GM12865 (cell line): ENCODE data around the gene CACNA1G.

ENCODE experiments used
- DNase-seq: peaks from one replicate; pipeline ENCODE4 v3.0.0; 2010; ENCODE audit warnings: low read depth
- H3K4me3 ChIP-seq: 2 replicates; pipeline ENCODE4 v1.5.1; 2011; ENCODE audit warnings: mild to moderate bottlenecking, low read depth, low read length, control low read depth
- CTCF ChIP-seq: IDR thresholded peaks from 2 replicates; pipeline ENCODE4 v1.5.1; 2011; ENCODE audit warnings: low read length, control low read depth, low read depth, inconsistent platforms; ENCODE audit not compliant: insufficient read depth; ENCODE audit errors: missing control alignments

CACNA1G gene

GRCh38 chr17:50625032-50625871 lies 64.7 kb downstream of the CACNA1G start:
- no peak for TF ChIP-seq CTCF
- no peak overlapping the region for H3K4me3 ChIP-seq
- no peak for DNase-seq

- peak; percentile 79 for TF ChIP-seq CTCF
- H3K4me3 ChIP-seq, result no peak overlapping the region
- peak; percentile 81 for DNase-seq
Measured at GRCh38 chr17:50626037-50626574, 65.6 kb downstream of the CACNA1G start.

- H3K4me3 ChIP-seq, result no peak overlapping the region
- DNase-seq, result no peak
- no peak for TF ChIP-seq CTCF
Measured at GRCh38 chr17:50627036-50627781, 66.7 kb downstream of the CACNA1G start.

- H3K4me3 ChIP-seq, result no peak overlapping the region
Measured at GRCh38 chr17:50627782-50628601, 67.5 kb downstream of the CACNA1G start.

GRCh38 chr17:50629902-50630301 lies 69.4 kb downstream of the CACNA1G start:
- no peak for TF ChIP-seq CTCF
- DNase-seq, result no peak

More at GRCh38 chr17:50627782-50628601, 67.5 kb downstream of the CACNA1G start:
- TF ChIP-seq CTCF, result no peak
- DNase-seq, result no peak

GRCh38 chr17:50630524-50631194 lies 70.1 kb downstream of the CACNA1G start:
- DNase-seq, result peak; percentile 52
- peak; percentile 81 for TF ChIP-seq CTCF

More at GRCh38 chr17:50629902-50630301, 69.4 kb downstream of the CACNA1G start:
- no peak overlapping the region for H3K4me3 ChIP-seq

More at GRCh38 chr17:50630524-50631194, 70.1 kb downstream of the CACNA1G start:
- no peak overlapping the region for H3K4me3 ChIP-seq
